HepG2 (cell line): ENCODE measurements around the gene NEK6. TPM values are rescaled to one million over a fixed set of nuclear protein-coding genes. Genes with fewer than 3 reads are reported as not detected.

ENCODE experiments used
- ESRRA ChIP-seq: sonication (generic); formaldehyde crosslinking; IDR thresholded peaks from 2 replicates; pipeline ENCODE4 v1.5.1; 2020; ENCODE audit warnings: mild to moderate bottlenecking, low read depth, missing genetic modification reagents
- HNRNPL ChIP-seq: fragments of 200-400 bp; formaldehyde crosslinking; IDR thresholded peaks from 2 replicates; pipeline ENCODE4 v1.6.1; 2017; ENCODE audit warnings: mild to moderate bottlenecking, low read depth, low read length
- NR2F2 ChIP-seq: IDR thresholded peaks from 2 replicates; pipeline ENCODE4 v1.6.1; 2012; ENCODE audit warnings: low read depth, inconsistent platforms, borderline replicate concordance
- polyA plus RNA-seq, 8 experiments: library from polyadenylated mRNA; depleted of rRNA in 3 of 8; stranded (reverse) in 7 of 8; unstranded in 1 of 8; fragments of >200 nt; fragmentation: Illumina TruSeq in 4 of 8; extraction: Trizol in 4 of 8; gene quantifications; 2 replicates each; pipeline versions ENCODE4 v1.2.1 to v1.2.3, GENCODE V29; 2011 to 2016; ENCODE audit warnings: low read depth in 4 of 8, missing spikeins in 1 of 8, mixed read lengths in 1 of 8; ENCODE audit not compliant: insufficient read depth in 1 of 8
- total RNA-seq, 5 experiments: library from RNA; depleted of rRNA; stranded (reverse); fragments of >200 nt; fragmentation: Illumina TruSeq; extraction: Trizol; gene quantifications; 2 replicates each; pipeline ENCODE4 v1.2.3, GENCODE V29; 2016; ENCODE audit warnings: low read depth in 1 of 5
- TF ChIP-seq, protein P1 (sequence below), 2 experiments: fragments of 450-650 bp in 1 of 2; sonication (generic) in 1 of 2; formaldehyde crosslinking in 1 of 2; IDR thresholded peaks; 2 replicates each; pipeline versions ENCODE4 v1.6.1 to v1.8.0; 2016 to 2022; ENCODE audit warnings: antibody characterized with exemption in 1 of 2, mild to moderate bottlenecking in 1 of 2, missing genetic modification reagents in 1 of 2
- TF ChIP-seq, protein P2 (sequence below): IDR thresholded peaks from 2 replicates; pipeline ENCODE4 v1.6.1; 2016; ENCODE audit warnings: low read depth, missing genetic modification reagents, missing compliant biosample characterization

The NEK6 gene
- total and polyA plus RNA-seq, 2 of the 13 experiments (the other 11 are each of a cell fraction or from before 2014, with no cell fraction given): 30.4 to 119 TPM

DNA sequence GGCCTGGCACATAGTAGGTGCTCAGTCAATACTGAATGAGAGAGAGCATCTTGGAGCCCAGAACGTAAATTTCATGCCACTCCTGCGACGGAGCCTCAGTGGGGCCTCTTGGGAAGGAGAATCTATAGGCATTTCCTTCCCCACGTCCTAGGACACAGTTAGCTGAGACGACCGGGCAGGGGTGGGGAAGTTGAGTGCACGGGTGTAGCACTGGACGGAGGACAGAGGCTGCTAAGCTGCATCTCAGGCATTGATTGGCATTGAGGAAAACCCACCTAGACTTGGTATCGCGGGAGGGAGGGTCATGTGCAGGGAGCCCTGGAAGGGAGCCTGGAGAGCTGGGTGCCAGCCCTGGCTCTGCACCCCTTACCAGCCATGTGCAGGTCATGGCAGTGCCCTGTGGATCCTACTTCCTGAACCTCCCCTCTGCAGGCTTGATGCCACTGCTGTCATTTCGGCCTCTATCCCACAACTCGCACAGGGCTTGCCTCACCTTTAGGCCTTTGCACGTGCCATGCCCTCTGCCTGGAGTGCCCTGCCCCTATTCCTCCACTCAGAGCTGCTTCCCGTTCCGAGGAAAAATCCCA, 25.6 kb downstream of the NEK6 start (continued):
- TF ChIP-seq HNRNPL: peak; percentile 85; the same call in 1 of the 2 replicates
- no peak for TF ChIP-seq ESRRA (CRISPR knock-in tag)
- TF ChIP-seq, protein P1, sequence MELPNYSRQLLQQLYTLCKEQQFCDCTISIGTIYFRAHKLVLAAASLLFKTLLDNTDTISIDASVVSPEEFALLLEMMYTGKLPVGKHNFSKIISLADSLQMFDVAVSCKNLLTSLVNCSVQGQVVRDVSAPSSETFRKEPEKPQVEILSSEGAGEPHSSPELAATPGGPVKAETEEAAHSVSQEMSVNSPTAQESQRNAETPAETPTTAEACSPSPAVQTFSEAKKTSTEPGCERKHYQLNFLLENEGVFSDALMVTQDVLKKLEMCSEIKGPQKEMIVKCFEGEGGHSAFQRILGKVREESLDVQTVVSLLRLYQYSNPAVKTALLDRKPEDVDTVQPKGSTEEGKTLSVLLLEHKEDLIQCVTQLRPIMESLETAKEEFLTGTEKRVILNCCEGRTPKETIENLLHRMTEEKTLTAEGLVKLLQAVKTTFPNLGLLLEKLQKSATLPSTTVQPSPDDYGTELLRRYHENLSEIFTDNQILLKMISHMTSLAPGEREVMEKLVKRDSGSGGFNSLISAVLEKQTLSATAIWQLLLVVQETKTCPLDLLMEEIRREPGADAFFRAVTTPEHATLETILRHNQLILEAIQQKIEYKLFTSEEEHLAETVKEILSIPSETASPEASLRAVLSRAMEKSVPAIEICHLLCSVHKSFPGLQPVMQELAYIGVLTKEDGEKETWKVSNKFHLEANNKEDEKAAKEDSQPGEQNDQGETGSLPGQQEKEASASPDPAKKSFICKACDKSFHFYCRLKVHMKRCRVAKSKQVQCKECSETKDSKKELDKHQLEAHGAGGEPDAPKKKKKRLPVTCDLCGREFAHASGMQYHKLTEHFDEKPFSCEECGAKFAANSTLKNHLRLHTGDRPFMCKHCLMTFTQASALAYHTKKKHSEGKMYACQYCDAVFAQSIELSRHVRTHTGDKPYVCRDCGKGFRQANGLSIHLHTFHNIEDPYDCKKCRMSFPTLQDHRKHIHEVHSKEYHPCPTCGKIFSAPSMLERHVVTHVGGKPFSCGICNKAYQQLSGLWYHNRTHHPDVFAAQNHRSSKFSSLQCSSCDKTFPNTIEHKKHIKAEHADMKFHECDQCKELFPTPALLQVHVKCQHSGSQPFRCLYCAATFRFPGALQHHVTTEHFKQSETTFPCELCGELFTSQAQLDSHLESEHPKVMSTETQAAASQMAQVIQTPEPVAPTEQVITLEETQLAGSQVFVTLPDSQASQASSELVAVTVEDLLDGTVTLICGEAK (IDR thresholded peaks at IDR 0.05): no peak
- TF ChIP-seq, protein P1 (CRISPR knock-in tag; IDR thresholded peaks at IDR 0.05): 0 out of 2 replicates have a peak, but pooled peaks have one; percentile 32
- peak; percentile 2; the same call in 1 of the 2 replicates for TF ChIP-seq NR2F2
- TF ChIP-seq, protein P2, sequence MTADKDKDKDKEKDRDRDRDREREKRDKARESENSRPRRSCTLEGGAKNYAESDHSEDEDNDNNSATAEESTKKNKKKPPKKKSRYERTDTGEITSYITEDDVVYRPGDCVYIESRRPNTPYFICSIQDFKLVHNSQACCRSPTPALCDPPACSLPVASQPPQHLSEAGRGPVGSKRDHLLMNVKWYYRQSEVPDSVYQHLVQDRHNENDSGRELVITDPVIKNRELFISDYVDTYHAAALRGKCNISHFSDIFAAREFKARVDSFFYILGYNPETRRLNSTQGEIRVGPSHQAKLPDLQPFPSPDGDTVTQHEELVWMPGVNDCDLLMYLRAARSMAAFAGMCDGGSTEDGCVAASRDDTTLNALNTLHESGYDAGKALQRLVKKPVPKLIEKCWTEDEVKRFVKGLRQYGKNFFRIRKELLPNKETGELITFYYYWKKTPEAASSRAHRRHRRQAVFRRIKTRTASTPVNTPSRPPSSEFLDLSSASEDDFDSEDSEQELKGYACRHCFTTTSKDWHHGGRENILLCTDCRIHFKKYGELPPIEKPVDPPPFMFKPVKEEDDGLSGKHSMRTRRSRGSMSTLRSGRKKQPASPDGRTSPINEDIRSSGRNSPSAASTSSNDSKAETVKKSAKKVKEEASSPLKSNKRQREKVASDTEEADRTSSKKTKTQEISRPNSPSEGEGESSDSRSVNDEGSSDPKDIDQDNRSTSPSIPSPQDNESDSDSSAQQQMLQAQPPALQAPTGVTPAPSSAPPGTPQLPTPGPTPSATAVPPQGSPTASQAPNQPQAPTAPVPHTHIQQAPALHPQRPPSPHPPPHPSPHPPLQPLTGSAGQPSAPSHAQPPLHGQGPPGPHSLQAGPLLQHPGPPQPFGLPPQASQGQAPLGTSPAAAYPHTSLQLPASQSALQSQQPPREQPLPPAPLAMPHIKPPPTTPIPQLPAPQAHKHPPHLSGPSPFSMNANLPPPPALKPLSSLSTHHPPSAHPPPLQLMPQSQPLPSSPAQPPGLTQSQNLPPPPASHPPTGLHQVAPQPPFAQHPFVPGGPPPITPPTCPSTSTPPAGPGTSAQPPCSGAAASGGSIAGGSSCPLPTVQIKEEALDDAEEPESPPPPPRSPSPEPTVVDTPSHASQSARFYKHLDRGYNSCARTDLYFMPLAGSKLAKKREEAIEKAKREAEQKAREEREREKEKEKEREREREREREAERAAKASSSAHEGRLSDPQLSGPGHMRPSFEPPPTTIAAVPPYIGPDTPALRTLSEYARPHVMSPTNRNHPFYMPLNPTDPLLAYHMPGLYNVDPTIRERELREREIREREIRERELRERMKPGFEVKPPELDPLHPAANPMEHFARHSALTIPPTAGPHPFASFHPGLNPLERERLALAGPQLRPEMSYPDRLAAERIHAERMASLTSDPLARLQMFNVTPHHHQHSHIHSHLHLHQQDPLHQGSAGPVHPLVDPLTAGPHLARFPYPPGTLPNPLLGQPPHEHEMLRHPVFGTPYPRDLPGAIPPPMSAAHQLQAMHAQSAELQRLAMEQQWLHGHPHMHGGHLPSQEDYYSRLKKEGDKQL (CRISPR knock-in tag): no peak
